Prostate gland (tissue), 2 donors: ENCODE measurements around the gene AFF3.

Experiments
- CTCF ChIP-seq, 4 experiments: fragments of 200-600 bp in 2 of 4; fragments of 450-650 bp in 2 of 4; sonication (generic) in 2 of 4; IDR thresholded peaks; 1 replicate in 3 of 4; 2 replicates in 1 of 4; pipeline ENCODE4 v1.5.1; 2016 to 2019; ENCODE audit warnings: antibody characterized with exemption in 4 of 4, mild to moderate bottlenecking in 2 of 4, moderate library complexity in 2 of 4
- POLR2AphosphoS5 ChIP-seq: sonication (generic); formaldehyde crosslinking; IDR thresholded peaks from one replicate; pipeline ENCODE4 v1.6.1; 2017; ENCODE audit warnings: antibody characterized with exemption

DNA sequence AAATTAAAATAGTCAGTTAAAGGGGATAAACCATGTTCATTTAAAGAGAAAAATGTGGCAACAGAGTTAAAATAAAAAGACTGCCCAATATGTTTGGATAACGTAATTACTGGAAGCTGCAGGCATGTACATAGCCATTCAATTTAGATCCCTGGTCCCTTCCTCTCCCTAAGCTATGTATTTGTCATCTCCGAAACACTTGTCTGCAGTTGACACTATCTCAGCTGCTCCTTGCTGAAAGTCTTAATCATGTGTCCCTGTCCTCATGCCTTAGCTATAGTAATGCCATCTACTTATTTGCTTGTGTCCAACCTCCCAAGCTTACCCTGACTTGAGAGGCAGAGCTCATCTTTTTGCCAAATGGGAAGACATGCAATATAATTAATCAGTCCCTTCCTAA lies 478.7 kb downstream of the AFF3 start:
- TF ChIP-seq POLR2AphosphoS5 (no peak), CTCF (IDR thresholded peaks at IDR 0.05) (no peak)
